OCI-LY3 (cell line): ENCODE data around the gene HSPA12B.

Experiments
- H2AFZ ChIP-seq: fragments of 200-600, 300-600 bp; shearing (Covaris generic); 2 replicates; pipeline ENCODE4 v1.6.0; 2014; ENCODE audit warnings: antibody characterized with exemption, low read depth, low read length
- H3K27ac ChIP-seq: fragments of 200-600, 300-600 bp; sonication (generic); 2 replicates; pipeline ENCODE4 v1.5.1; 2014; ENCODE audit warnings: mild to moderate bottlenecking, low read length, moderate library complexity, mixed read lengths
- H3K27me3 ChIP-seq: fragments of 200-600, 300-600 bp; sonication (generic); 2 replicates; pipeline ENCODE4 v1.6.1; 2014; ENCODE audit warnings: low read depth, low read length, mixed read lengths
- H3K36me3 ChIP-seq: fragments of 200-600, 300-600 bp; sonication (generic); replicated peaks from 2 replicates; pipeline ENCODE3; 2014; ENCODE audit warnings: low read depth, low read length, mixed read lengths
- H3K4me1 ChIP-seq: fragments of 300-600, 200-600 bp; sonication (generic); 2 replicates; pipeline ENCODE4 v1.6.1; 2014; ENCODE audit warnings: low read length, mixed read lengths
- H3K4me2 ChIP-seq: fragments of 200-600, 300-600 bp; sonication (generic); 2 replicates; pipeline ENCODE4 v1.6.1; 2014; ENCODE audit warnings: low read length, mixed read lengths
- H3K4me3 ChIP-seq: fragments of 300-600, 200-600 bp; sonication (generic); 2 replicates; pipeline ENCODE4 v1.5.1; 2014; ENCODE audit warnings: antibody characterized with exemption, mild to moderate bottlenecking, low read length, moderate library complexity
- H3K79me2 ChIP-seq: fragments of 300-600, 200-600 bp; shearing (Covaris generic); 2 replicates; pipeline ENCODE4 v1.6.1; 2014; ENCODE audit warnings: mild to moderate bottlenecking, low read length, mixed read lengths
- H3K9ac ChIP-seq: fragments of 300-600, 200-600 bp; shearing (Covaris generic); 2 replicates; pipeline ENCODE4 v1.6.0; 2014; ENCODE audit warnings: mild to moderate bottlenecking, low read length, moderate library complexity
- H3K9me3 ChIP-seq: fragments of 200-600, 300-600 bp; shearing (Covaris generic); 2 replicates; pipeline ENCODE4 v1.6.1; 2014; ENCODE audit warnings: low read length, mixed read lengths; ENCODE audit not compliant: insufficient read depth
- H4K20me1 ChIP-seq: fragments of 200-600, 300-600 bp; sonication (generic); 2 replicates; pipeline ENCODE4 v1.6.1; 2016; ENCODE audit warnings: low read length, mixed read lengths; ENCODE audit not compliant: insufficient read depth
- EZH2phosphoT487 ChIP-seq: fragments of 200-600 bp; shearing (Covaris generic); IDR thresholded peaks from 2 replicates; pipeline ENCODE4 v1.6.1; 2018; ENCODE audit warnings: antibody characterized with exemption, mixed run types, low read depth
- TF ChIP-seq, protein P1 (sequence below): fragments of 200-600, 300-600 bp; sonication (generic); IDR thresholded peaks from 2 replicates; pipeline ENCODE4 v1.5.1; 2014; ENCODE audit warnings: antibody characterized with exemption, low read length, low read depth

HSPA12B gene

GRCh38 chr20:3763671-3764601 is 31.5 kb downstream of the HSPA12B start:
- TF ChIP-seq, protein P1, sequence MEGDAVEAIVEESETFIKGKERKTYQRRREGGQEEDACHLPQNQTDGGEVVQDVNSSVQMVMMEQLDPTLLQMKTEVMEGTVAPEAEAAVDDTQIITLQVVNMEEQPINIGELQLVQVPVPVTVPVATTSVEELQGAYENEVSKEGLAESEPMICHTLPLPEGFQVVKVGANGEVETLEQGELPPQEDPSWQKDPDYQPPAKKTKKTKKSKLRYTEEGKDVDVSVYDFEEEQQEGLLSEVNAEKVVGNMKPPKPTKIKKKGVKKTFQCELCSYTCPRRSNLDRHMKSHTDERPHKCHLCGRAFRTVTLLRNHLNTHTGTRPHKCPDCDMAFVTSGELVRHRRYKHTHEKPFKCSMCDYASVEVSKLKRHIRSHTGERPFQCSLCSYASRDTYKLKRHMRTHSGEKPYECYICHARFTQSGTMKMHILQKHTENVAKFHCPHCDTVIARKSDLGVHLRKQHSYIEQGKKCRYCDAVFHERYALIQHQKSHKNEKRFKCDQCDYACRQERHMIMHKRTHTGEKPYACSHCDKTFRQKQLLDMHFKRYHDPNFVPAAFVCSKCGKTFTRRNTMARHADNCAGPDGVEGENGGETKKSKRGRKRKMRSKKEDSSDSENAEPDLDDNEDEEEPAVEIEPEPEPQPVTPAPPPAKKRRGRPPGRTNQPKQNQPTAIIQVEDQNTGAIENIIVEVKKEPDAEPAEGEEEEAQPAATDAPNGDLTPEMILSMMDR, result no peak
- no peak for TF ChIP-seq EZH2phosphoT487
- Histone ChIP-seq H4K20me1 (peaks cover 3% of the 10 kb centered on the region; the same call in 1 of the 2 replicates), H3K4me2 (no peak overlapping the region), H3K27ac (no peak overlapping the region), H3K27me3 (no peaks in the 10 kb centered on the region), H2AFZ (no peak overlapping the region), H3K4me3 (no peak overlapping the region), H3K79me2 (peaks cover 31% of the 10 kb centered on the region), H3K9ac (no peak overlapping the region), H3K4me1 (peaks cover 20% of the 10 kb centered on the region), H3K36me3 (no peaks in the 10 kb centered on the region), H3K9me3 (no peaks in the 10 kb centered on the region)

- Histone ChIP-seq H2AFZ (no peak overlapping the region), H3K4me1 (peaks cover 22% of the 10 kb centered on the region), H3K4me3 (no peak overlapping the region), H3K36me3 (no peaks in the 10 kb centered on the region), H4K20me1 (peaks cover 3% of the 10 kb centered on the region; the same call in 1 of the 2 replicates), H3K27me3 (no peaks in the 10 kb centered on the region), H3K9me3 (no peaks in the 10 kb centered on the region), H3K9ac (no peak overlapping the region), H3K4me2 (no peak overlapping the region), H3K79me2 (peaks cover 31% of the 10 kb centered on the region), H3K27ac (no peak overlapping the region)
- TF ChIP-seq EZH2phosphoT487, result no peak
- TF ChIP-seq, protein P1, result no peak
Observed at GRCh38 chr20:3764659-3765058, 32.2 kb downstream of the HSPA12B start.

DNA sequence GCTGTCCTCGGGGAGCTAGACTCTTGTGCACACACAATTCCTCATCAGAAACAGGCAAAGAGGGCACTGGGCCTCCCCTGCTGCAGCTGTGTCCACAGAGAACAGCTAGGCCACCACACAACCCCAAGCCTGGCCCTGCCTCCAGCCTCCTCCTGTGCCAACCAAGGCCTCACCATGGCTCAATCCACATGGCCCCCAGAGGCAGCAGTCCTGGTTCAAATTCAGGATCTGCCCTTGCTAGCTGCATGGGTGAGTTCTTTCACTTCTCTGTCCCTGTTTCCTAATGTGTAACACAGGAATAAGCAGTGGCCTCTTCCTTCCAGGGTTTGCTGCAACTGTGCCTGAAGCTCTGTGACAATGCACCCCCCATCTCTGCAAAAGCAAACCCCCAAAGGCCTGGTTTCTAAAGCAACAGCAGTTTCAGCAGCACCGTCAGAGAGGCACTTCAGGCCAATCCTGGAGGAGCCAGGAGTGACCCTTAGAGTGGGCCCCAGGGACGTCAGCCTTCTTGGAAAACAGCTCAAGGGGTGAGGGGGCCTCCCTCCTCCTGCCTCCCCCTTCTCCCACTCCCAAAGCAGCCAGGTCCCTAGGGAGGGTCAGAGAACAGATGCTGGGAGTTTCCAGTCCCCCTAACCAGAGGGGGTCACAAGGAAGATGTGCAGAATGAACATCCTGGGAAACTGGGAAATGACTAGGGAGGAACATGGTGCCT is 32.8 kb downstream of the HSPA12B start:
- H2AFZ ChIP-seq, result no peak overlapping the region
- H4K20me1 ChIP-seq, result peaks cover 3% of the 10 kb centered on the region; the same call in 1 of the 2 replicates
- no peak overlapping the region for H3K4me3 ChIP-seq
- no peaks in the 10 kb centered on the region for H3K9me3 ChIP-seq
- H3K27ac ChIP-seq, result no peak overlapping the region
- no peak overlapping the region for H3K4me2 ChIP-seq
- H3K36me3 ChIP-seq, result no peaks in the 10 kb centered on the region
- H3K4me1 ChIP-seq, result peaks cover 22% of the 10 kb centered on the region
- H3K79me2 ChIP-seq, result peaks cover 31% of the 10 kb centered on the region
- H3K27me3 ChIP-seq, result no peaks in the 10 kb centered on the region
- TF ChIP-seq, protein P1, result no peak
- no peak for TF ChIP-seq EZH2phosphoT487
- no peak overlapping the region for H3K9ac ChIP-seq
